ENCODE measurements around the gene SPTAN1.

Gene SPTAN1

DNA sequence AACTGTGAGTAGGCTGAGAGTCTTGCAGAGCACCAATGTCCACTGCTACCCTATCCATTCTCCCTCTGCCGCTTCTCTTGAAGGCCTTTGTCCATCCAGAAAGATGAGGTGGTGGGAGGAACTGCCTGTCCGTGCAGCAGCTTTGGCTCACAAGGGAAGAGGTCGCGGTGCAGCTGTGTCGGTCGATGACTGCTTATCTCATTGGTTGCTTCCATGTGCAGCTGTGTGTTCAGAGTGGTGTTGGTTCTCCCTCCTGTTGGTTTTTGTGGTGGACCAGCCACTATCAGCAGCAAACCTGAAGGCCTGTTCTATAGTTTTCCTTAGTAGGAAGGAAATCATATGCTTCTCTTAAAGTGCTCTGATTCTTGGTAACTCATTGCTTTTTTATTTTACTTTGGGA lies 40.7 kb downstream of the SPTAN1 start:
- Histone ChIP-seq H3K36me3 (ENCODE audit: control insufficient read depth, insufficient read depth, low read length) (peaks cover 84% of the 10 kb centered on the region), H3K27me3 (replicated peaks; ENCODE audit: control insufficient read depth, insufficient read depth, low read length, poor library complexity, severe bottlenecking) (no peaks in the 10 kb centered on the region), H3K4me3 (ENCODE audit: insufficient read depth, low read depth, low read length, poor library complexity, severe bottlenecking) (no peak overlapping the region)

DNA sequence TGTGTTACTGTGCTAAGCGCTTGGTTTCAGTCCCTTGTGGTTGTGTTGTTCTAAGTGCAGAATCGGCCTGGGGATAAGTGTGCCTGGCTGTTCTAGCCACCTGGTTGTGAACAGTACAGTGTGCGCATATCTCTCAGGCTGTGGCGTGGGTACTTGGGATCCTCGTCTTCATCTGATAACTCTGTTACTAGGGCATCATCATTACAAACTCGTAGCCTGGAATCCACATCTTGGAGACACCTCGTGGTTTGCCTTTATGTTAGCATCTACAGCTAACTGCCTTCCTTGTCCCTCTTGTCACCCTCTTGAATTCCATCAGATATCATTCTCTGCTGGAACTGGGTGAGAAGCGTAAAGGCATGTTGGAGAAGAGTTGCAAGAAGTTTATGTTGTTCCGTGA lies 41.5 kb downstream of the SPTAN1 start:
- H3K27me3 ChIP-seq (replicated peaks; ENCODE audit: control insufficient read depth, insufficient read depth, low read length, poor library complexity, severe bottlenecking): no peaks in the 10 kb centered on the region
- H3K9me3 ChIP-seq (ENCODE audit: control insufficient read depth, low read length): no peaks in the 10 kb centered on the region
- H3K4me3 ChIP-seq (ENCODE audit: insufficient read depth, low read depth, low read length, poor library complexity, severe bottlenecking): no peak overlapping the region
- peaks cover 85% of the 10 kb centered on the region for H3K36me3 ChIP-seq (ENCODE audit: control insufficient read depth, insufficient read depth, low read length)
- H3K27ac ChIP-seq (ENCODE audit: insufficient read depth, low read length, poor library complexity, severe bottlenecking): no peak overlapping the region
- DNase-seq: no peak
- no peaks in the 10 kb centered on the region for H3K4me1 ChIP-seq (ENCODE audit: control insufficient read depth, insufficient read depth, low read length, poor library complexity, severe bottlenecking)

More for the DNA sequence above, 40.7 kb downstream of the SPTAN1 start:
- Histone ChIP-seq H3K27ac (ENCODE audit: insufficient read depth, low read length, poor library complexity, severe bottlenecking) (no peak overlapping the region), H3K9me3 (ENCODE audit: control insufficient read depth, low read length) (no peaks in the 10 kb centered on the region), H3K4me1 (ENCODE audit: control insufficient read depth, insufficient read depth, low read length, poor library complexity, severe bottlenecking) (no peaks in the 10 kb centered on the region)
- no peak for DNase-seq

DNA sequence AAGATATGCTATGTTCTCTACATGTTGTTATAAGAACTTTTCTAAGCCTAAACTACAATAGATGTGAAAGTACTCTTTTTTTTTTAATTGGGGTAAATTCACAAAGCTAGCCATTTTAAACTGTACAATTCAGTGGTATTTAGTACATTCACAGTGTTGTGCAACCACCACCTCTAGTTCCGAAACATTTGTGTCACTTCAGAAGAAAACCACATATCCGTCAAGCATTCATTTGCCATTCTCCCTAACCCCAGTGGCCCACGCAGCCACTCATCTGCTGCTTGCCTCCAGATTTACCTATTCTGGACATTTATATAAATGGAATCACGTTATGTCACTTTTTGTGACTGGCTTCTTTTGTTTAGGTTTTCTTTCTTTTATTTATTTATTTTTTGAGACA lies 43.1 kb downstream of the SPTAN1 start:
- no peak overlapping the region for H3K4me3 ChIP-seq (ENCODE audit: insufficient read depth, low read depth, low read length, poor library complexity, severe bottlenecking)
- H3K4me1 ChIP-seq (ENCODE audit: control insufficient read depth, insufficient read depth, low read length, poor library complexity, severe bottlenecking): no peaks in the 10 kb centered on the region
- no peak overlapping the region for H3K27ac ChIP-seq (ENCODE audit: insufficient read depth, low read length, poor library complexity, severe bottlenecking)
- H3K36me3 ChIP-seq (ENCODE audit: control insufficient read depth, insufficient read depth, low read length): peaks cover 87% of the 10 kb centered on the region
- no peaks in the 10 kb centered on the region for H3K27me3 ChIP-seq (replicated peaks; ENCODE audit: control insufficient read depth, insufficient read depth, low read length, poor library complexity, severe bottlenecking)
- H3K9me3 ChIP-seq (ENCODE audit: control insufficient read depth, low read length): no peaks in the 10 kb centered on the region
- DNase-seq: no peak

DNA sequence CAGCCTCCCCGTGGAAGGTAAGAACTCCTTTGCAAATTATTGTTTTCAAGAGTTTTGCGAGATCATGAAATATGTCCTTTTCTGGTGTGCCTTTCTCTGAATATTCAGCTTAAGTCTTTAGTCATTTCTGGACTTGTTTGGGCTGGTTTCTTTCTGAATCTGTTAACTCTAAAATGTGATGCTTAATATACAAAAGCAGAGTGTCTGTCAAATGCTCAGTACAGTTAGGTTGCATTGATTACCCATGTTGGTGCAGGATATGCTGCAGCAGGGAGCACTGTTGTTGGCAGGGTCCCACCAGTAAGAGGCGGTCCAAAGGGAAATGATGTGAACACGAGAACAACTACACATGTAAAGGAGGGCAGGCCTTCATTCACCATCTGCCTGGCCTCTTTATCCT lies 47.7 kb downstream of the SPTAN1 start:
- H3K9me3 ChIP-seq (ENCODE audit: control insufficient read depth, low read length): no peaks in the 10 kb centered on the region
- no peak for DNase-seq
- no peaks in the 10 kb centered on the region for H3K27me3 ChIP-seq (replicated peaks; ENCODE audit: control insufficient read depth, insufficient read depth, low read length, poor library complexity, severe bottlenecking)
- H3K4me3 ChIP-seq (ENCODE audit: insufficient read depth, low read depth, low read length, poor library complexity, severe bottlenecking): no peak overlapping the region
- H3K27ac ChIP-seq (ENCODE audit: insufficient read depth, low read length, poor library complexity, severe bottlenecking): no peak overlapping the region
- H3K36me3 ChIP-seq (ENCODE audit: control insufficient read depth, insufficient read depth, low read length): peaks cover 85% of the 10 kb centered on the region
- no peaks in the 10 kb centered on the region for H3K4me1 ChIP-seq (ENCODE audit: control insufficient read depth, insufficient read depth, low read length, poor library complexity, severe bottlenecking)

DNA sequence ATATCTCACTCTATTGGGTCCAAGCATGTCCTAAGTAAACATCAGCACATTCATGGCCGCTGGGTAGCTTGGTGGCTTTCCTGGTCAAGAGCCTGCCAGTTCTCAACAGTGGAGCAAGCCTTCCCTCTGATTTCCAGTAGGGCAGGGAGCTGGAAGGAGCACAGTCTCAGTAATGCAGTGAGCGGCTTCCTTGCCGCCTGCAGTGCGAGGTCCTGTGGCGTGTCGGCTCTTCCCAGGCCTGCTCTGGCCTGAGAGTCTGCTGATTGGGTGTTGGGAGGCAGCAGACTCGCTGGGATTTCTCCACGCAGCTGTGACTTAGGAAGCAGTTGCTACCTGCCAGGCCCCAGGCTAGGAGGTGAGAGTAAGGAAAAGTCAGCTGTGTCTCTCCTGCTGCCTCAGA lies 51.3 kb downstream of the SPTAN1 start:
- H3K4me1 ChIP-seq (ENCODE audit: control insufficient read depth, insufficient read depth, low read length, poor library complexity, severe bottlenecking): no peaks in the 10 kb centered on the region
- no peak overlapping the region for H3K27ac ChIP-seq (ENCODE audit: insufficient read depth, low read length, poor library complexity, severe bottlenecking)
- no peak for DNase-seq
- H3K36me3 ChIP-seq (ENCODE audit: control insufficient read depth, insufficient read depth, low read length): peaks cover 88% of the 10 kb centered on the region
- H3K9me3 ChIP-seq (ENCODE audit: control insufficient read depth, low read length): no peaks in the 10 kb centered on the region
- H3K4me3 ChIP-seq (ENCODE audit: insufficient read depth, low read depth, low read length, poor library complexity, severe bottlenecking): no peak overlapping the region
- H3K27me3 ChIP-seq (replicated peaks; ENCODE audit: control insufficient read depth, insufficient read depth, low read length, poor library complexity, severe bottlenecking): no peaks in the 10 kb centered on the region

DNA sequence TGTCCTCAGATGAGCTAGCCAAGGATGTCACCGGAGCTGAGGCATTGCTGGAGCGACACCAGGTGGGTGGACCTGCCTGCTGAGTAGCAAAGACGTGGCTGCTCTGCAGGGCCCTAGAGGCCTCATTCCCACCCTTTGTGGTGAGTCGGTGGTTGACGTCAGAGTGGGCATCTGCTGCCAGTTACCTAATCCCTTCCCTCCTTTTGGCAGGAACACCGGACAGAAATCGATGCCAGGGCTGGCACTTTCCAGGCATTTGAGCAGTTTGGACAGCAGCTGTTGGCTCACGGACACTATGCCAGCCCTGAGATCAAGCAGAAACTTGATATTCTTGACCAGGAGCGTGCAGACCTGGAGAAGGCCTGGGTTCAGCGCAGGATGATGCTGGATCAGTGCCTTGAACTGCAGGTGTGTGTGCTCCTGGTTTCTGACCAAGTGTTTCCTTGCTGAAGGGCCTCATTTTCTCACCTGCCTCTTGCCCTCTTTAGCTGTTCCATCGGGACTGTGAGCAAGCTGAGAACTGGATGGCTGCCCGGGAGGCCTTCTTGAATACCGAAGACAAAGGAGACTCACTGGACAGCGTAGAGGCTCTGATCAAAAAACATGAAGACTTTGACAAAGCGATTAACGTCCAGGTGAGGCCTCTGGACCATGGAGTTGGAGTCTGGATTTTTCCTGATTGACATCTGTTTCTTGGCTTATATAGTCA lies 55.4 kb downstream of the SPTAN1 start:
- H3K9me3 ChIP-seq (ENCODE audit: control insufficient read depth, low read length): no peaks in the 10 kb centered on the region
- no peak overlapping the region for H3K4me3 ChIP-seq (ENCODE audit: insufficient read depth, low read depth, low read length, poor library complexity, severe bottlenecking)
- no peaks in the 10 kb centered on the region for H3K27me3 ChIP-seq (replicated peaks; ENCODE audit: control insufficient read depth, insufficient read depth, low read length, poor library complexity, severe bottlenecking)
- H3K27ac ChIP-seq (ENCODE audit: insufficient read depth, low read length, poor library complexity, severe bottlenecking): no peak overlapping the region
- no peak for DNase-seq
- H3K36me3 ChIP-seq (ENCODE audit: control insufficient read depth, insufficient read depth, low read length): peaks cover 94% of the 10 kb centered on the region
- H3K4me1 ChIP-seq (ENCODE audit: control insufficient read depth, insufficient read depth, low read length, poor library complexity, severe bottlenecking): no peaks in the 10 kb centered on the region

DNA sequence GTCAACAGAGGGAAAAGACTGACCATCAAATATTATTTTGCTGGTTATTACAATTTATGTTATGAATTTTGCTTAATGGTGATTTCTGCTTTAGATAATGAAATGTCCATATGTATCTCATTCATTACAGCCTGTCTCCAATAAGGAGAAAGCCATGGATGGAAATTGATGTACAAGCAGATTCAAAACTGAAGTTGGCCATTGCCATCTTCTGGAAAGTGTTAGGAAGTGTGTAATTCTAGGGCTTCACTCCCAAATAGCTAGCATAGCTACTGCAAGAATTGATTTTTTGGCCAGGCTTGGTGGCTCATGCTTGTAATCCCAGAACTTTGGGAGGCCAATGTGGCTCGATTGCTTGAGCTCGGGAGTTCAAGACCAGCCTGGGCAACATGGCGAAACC lies 58.5 kb downstream of the SPTAN1 start:
- no peaks in the 10 kb centered on the region for H3K9me3 ChIP-seq (ENCODE audit: control insufficient read depth, low read length)
- no peak for DNase-seq
- no peaks in the 10 kb centered on the region for H3K27me3 ChIP-seq (replicated peaks; ENCODE audit: control insufficient read depth, insufficient read depth, low read length, poor library complexity, severe bottlenecking)
- no peak overlapping the region for H3K27ac ChIP-seq (ENCODE audit: insufficient read depth, low read length, poor library complexity, severe bottlenecking)
- no peaks in the 10 kb centered on the region for H3K4me1 ChIP-seq (ENCODE audit: control insufficient read depth, insufficient read depth, low read length, poor library complexity, severe bottlenecking)
- H3K36me3 ChIP-seq (ENCODE audit: control insufficient read depth, insufficient read depth, low read length): peaks cover 97% of the 10 kb centered on the region
- no peak overlapping the region for H3K4me3 ChIP-seq (ENCODE audit: insufficient read depth, low read depth, low read length, poor library complexity, severe bottlenecking)

DNA sequence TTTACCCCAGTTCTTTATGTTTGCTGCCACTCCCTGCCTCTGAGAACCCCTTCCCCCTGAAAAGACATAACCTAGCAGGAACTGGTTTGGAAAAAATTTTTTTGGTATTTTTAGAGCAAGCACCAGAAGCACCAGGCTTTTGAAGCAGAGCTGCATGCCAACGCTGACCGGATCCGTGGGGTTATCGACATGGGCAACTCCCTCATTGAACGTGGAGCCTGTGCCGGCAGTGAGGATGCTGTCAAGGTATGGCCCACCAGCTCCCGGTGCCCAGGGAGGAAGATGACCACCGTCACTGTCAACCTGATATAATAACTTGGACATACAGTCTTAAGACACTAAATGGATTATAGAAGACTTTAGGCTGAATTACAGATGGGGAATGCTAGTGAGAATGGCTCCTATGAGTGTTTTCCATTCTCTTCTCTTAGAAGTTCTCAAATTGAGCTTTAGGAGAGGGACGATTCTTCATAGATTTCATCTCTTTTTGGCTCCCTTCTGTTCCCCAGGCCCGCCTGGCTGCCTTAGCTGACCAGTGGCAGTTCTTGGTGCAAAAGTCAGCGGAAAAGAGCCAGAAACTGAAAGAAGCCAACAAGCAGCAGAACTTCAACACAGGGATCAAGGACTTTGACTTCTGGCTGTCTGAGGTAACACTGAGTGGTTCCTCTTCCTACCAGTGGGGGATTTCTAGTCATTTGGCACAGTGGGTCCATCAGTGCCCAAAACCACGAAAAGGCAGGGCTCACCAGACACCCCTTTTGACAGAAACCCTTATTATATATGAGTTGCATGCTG lies 59.4 kb downstream of the SPTAN1 start:
- no peak for DNase-seq
- no peaks in the 10 kb centered on the region for H3K9me3 ChIP-seq (ENCODE audit: control insufficient read depth, low read length)
- no peaks in the 10 kb centered on the region for H3K27me3 ChIP-seq (replicated peaks; ENCODE audit: control insufficient read depth, insufficient read depth, low read length, poor library complexity, severe bottlenecking)
- no peak overlapping the region for H3K4me3 ChIP-seq (ENCODE audit: insufficient read depth, low read depth, low read length, poor library complexity, severe bottlenecking)
- peaks cover 99% of the 10 kb centered on the region for H3K36me3 ChIP-seq (ENCODE audit: control insufficient read depth, insufficient read depth, low read length)
- no peaks in the 10 kb centered on the region for H3K4me1 ChIP-seq (ENCODE audit: control insufficient read depth, insufficient read depth, low read length, poor library complexity, severe bottlenecking)
- H3K27ac ChIP-seq (ENCODE audit: insufficient read depth, low read length, poor library complexity, severe bottlenecking): no peak overlapping the region

DNA sequence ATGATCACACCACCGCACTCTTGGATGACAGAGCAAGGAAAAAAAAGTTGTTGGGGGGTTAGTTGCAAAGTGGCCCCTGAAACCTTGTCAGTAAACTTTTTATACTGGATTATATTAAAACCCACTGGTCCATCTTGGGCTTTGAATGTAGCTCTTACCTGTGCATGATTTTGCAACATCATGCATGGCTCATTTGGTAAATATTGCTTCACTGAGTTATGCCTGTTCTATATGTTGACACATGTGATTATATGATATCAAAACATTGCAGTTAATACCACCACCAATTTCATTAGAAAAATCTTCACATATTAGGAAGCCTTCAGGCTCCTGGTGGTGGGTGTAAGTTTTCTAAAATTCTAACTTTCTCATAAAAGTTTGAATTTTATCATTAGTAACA lies 62.3 kb downstream of the SPTAN1 start:
- DNase-seq: no peak
- no peak overlapping the region for H3K27ac ChIP-seq (ENCODE audit: insufficient read depth, low read length, poor library complexity, severe bottlenecking)
- H3K36me3 ChIP-seq (ENCODE audit: control insufficient read depth, insufficient read depth, low read length): peaks cover 98% of the 10 kb centered on the region
- H3K4me1 ChIP-seq (ENCODE audit: control insufficient read depth, insufficient read depth, low read length, poor library complexity, severe bottlenecking): no peaks in the 10 kb centered on the region
- H3K9me3 ChIP-seq (ENCODE audit: control insufficient read depth, low read length): no peaks in the 10 kb centered on the region
- no peak overlapping the region for H3K4me3 ChIP-seq (ENCODE audit: insufficient read depth, low read depth, low read length, poor library complexity, severe bottlenecking)
- no peaks in the 10 kb centered on the region for H3K27me3 ChIP-seq (replicated peaks; ENCODE audit: control insufficient read depth, insufficient read depth, low read length, poor library complexity, severe bottlenecking)

DNA sequence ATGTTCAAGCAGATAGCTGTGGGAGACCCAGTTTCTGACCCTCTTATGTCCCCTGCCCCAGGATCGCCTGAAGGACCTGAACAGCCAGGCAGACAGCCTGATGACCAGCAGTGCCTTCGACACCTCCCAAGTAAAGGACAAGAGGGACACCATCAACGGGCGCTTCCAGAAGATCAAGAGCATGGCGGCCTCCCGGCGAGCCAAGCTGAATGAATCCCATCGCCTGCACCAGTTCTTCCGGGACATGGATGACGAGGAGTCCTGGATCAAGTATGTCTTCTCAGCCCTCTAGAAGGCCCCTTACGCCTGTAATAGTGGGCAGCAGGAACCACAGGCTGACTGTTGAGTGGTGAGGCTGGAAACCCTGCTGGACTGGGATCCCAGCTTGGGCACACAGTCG lies 63.2 kb downstream of the SPTAN1 start:
- no peak for DNase-seq
- Histone ChIP-seq H3K27me3 (replicated peaks; ENCODE audit: control insufficient read depth, insufficient read depth, low read length, poor library complexity, severe bottlenecking) (no peaks in the 10 kb centered on the region), H3K4me3 (ENCODE audit: insufficient read depth, low read depth, low read length, poor library complexity, severe bottlenecking) (no peak overlapping the region), H3K27ac (ENCODE audit: insufficient read depth, low read length, poor library complexity, severe bottlenecking) (no peak overlapping the region), H3K36me3 (ENCODE audit: control insufficient read depth, insufficient read depth, low read length) (peaks cover 98% of the 10 kb centered on the region), H3K4me1 (ENCODE audit: control insufficient read depth, insufficient read depth, low read length, poor library complexity, severe bottlenecking) (no peaks in the 10 kb centered on the region), H3K9me3 (ENCODE audit: control insufficient read depth, low read length) (no peaks in the 10 kb centered on the region)
